Measurements from ENCODE around the gene POLR2F. TPM values are rescaled to one million over a fixed set of nuclear protein-coding genes. Genes with fewer than 3 reads are reported as not detected.

Gene POLR2F
- total RNA-seq, 1 experiment from 2014 or later = 107 TPM

- no peaks in the 10 kb centered on the region for H3K27me3 ChIP-seq (ENCODE audit: insufficient read depth, low read length)
- H3K4me3 ChIP-seq (replicated peaks in 1 of 2; ENCODE audit: low read depth in 1 of 2, low read length in 2 of 2) = no peak overlapping the region
- DNase-seq (ENCODE audit: low read depth, low spot score) (no peak), ATAC-seq (no peak)
- H2AFZ ChIP-seq (ENCODE audit: low read depth, low read length, poor library complexity, severe bottlenecking) = no peak overlapping the region
- H4K20me1 ChIP-seq (ENCODE audit: insufficient read depth) = no peaks in the 10 kb centered on the region
- BruUV-seq (replicated peaks) = no TSS peak
- POLR2A ChIA-PET = no interaction called here
- RAD21 ChIA-PET (ENCODE audit: low non-redundant PET in 1 of 2, low total read pairs in 2 of 2, uncharacterized antibody in 2 of 2, unreplicated experiment in 2 of 2) = no interaction called here
- H3K4me1 ChIP-seq (ENCODE audit: control insufficient read depth in 1 of 2, insufficient read depth in 2 of 2, low read length in 2 of 2) = peaks cover 13 to 17% of the 10 kb centered on the region in 2 experiments
- H3K9me2 ChIP-seq (ENCODE audit: insufficient read depth) = no peaks in the 10 kb centered on the region
- no peaks in the 10 kb centered on the region for H3K9me3 ChIP-seq (ENCODE audit: control insufficient read depth in 1 of 2, insufficient read depth in 1 of 2, low read depth in 1 of 2, low read length in 2 of 2)
- intact Hi-C loops (cut with micrococcal nuclease) = no loop called here
- no peak overlapping the region for H3K4me2 ChIP-seq (ENCODE audit: low read length)
- no peak overlapping the region for H3K27ac ChIP-seq (ENCODE audit: low read depth, low read length)
- no peak overlapping the region for H3K9ac ChIP-seq (ENCODE audit: low read length)
- no peaks in the 10 kb centered on the region for H3K79me2 ChIP-seq (ENCODE audit: insufficient read depth, low read length)
- CTCF ChIA-PET = no interaction called here
- TF ChIP-seq, protein P1, sequence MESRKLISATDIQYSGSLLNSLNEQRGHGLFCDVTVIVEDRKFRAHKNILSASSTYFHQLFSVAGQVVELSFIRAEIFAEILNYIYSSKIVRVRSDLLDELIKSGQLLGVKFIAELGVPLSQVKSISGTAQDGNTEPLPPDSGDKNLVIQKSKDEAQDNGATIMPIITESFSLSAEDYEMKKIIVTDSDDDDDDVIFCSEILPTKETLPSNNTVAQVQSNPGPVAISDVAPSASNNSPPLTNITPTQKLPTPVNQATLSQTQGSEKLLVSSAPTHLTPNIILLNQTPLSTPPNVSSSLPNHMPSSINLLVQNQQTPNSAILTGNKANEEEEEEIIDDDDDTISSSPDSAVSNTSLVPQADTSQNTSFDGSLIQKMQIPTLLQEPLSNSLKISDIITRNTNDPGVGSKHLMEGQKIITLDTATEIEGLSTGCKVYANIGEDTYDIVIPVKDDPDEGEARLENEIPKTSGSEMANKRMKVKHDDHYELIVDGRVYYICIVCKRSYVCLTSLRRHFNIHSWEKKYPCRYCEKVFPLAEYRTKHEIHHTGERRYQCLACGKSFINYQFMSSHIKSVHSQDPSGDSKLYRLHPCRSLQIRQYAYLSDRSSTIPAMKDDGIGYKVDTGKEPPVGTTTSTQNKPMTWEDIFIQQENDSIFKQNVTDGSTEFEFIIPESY (IDR thresholded peaks at IDR 0.05; ENCODE audit: extremely low read depth, insufficient replicate concordance, low read length) = no peak
- TF ChIP-seq TCF7L2 (IDR thresholded peaks at IDR 0.05; ENCODE audit: borderline replicate concordance, extremely low read depth, insufficient read depth, insufficient read length) (no peak), SRF (IDR thresholded peaks at IDR 0.05; ENCODE audit: low read depth) (no peak), REST (IDR thresholded peaks at IDR 0.05; ENCODE audit: low read depth) (no peak), RAD21 (IDR thresholded peaks at IDR 0.05; ENCODE audit: low read depth) (no peak)
- H3K36me3 ChIP-seq (ENCODE audit: control insufficient read depth in 1 of 2, insufficient read depth in 2 of 2, low read length in 2 of 2) = peaks cover 18 to 20% of the 10 kb centered on the region in 2 experiments; a peak in 2 of 4 replicates
These were observed 24.1 kb upstream of the POLR2F start for GRCh38 chr22:37929390-37929789.
